NCI-H1105 treated with DMSO at 0.1 percent for 48 hours (cell line): ENCODE results near the gene LRRIQ1.
A peak's percentile ranks its signal among the peaks of the same experiment; 100 is the strongest.
"Not testable (repeated sequence)": the region's sequence is repeated elsewhere in the genome, so short reads cannot be mapped to it uniquely, and the experiment has no call there.

Experiments used
- DNase-seq: peaks from one replicate; lab custom pipeline; 2025; lab: John Stamatoyannopoulos, UW

Gene LRRIQ1

GRCh38 chr12:85036234-85036707 is at the start of gene LRRIQ1, which contains the start of gene TSPAN19:
LRRIQ1 (plus strand) TSS chr12:85036351; CDS start chr12:85038177, 1,826 bp downstream.
TSPAN19 (minus strand) TSS chr12:85036277; CDS start chr12:85029946, 6,331 bp downstream.
- peak; percentile 97 for DNase-seq

GRCh38 chr12:84986586-84986985 is 49.6 kb upstream of the LRRIQ1 start:
- DNase-seq = peak; percentile 16

GRCh38 chr12:84994426-84994825 is 41.7 kb upstream of the LRRIQ1 start:
- peak; percentile 44 for DNase-seq

GRCh38 chr12:84995641-84996040 is 40.5 kb upstream of the LRRIQ1 start:
- DNase-seq = no peak

GRCh38 chr12:84996759-84997158 is 39.4 kb upstream of the LRRIQ1 start:
- no peak for DNase-seq

- DNase-seq = no peak
Measured at GRCh38 chr12:84998341-84998740, 37.8 kb upstream of the LRRIQ1 start.

- DNase-seq = no peak
Measured at GRCh38 chr12:85000729-85001128, 35.4 kb upstream of the LRRIQ1 start.

GRCh38 chr12:85002778-85003296 is 33.3 kb upstream of the LRRIQ1 start:
- DNase-seq = no peak

- no peak for DNase-seq
Measured at GRCh38 chr12:85004204-85004603, 31.9 kb upstream of the LRRIQ1 start.

- DNase-seq = not testable (repeated sequence)
Measured at GRCh38 chr12:85005047-85005446, 31.1 kb upstream of the LRRIQ1 start.

- DNase-seq = no peak
Measured at GRCh38 chr12:85005615-85006014, 30.5 kb upstream of the LRRIQ1 start.

- no peak for DNase-seq
Measured at GRCh38 chr12:85006206-85006605, 29.9 kb upstream of the LRRIQ1 start.

- DNase-seq = no peak
Measured at GRCh38 chr12:85007836-85008235, 28.3 kb upstream of the LRRIQ1 start.

- DNase-seq = no peak
Measured at GRCh38 chr12:85016413-85016812, 19.7 kb upstream of the LRRIQ1 start.

GRCh38 chr12:85017133-85017532 is 19.0 kb upstream of the LRRIQ1 start:
- no peak for DNase-seq

- peak; percentile 29 for DNase-seq
Measured at GRCh38 chr12:85017618-85018017, 18.5 kb upstream of the LRRIQ1 start.

- no peak for DNase-seq
Measured at GRCh38 chr12:85018098-85018497, 18.1 kb upstream of the LRRIQ1 start.

- peak; percentile 69 for DNase-seq
Measured at GRCh38 chr12:85029456-85029855, 6.7 kb upstream of the LRRIQ1 start.

- DNase-seq = peak; percentile 49
Measured at GRCh38 chr12:85036733-85037132, 582 bp downstream of the LRRIQ1 start.

- DNase-seq = no peak
Measured at GRCh38 chr12:85041395-85041794, 5.2 kb downstream of the LRRIQ1 start.

GRCh38 chr12:85043829-85044228 is 7.7 kb downstream of the LRRIQ1 start:
- DNase-seq = no peak

- DNase-seq = peak; percentile 45
Measured at GRCh38 chr12:85057370-85057963, 21.3 kb downstream of the LRRIQ1 start.

GRCh38 chr12:85058339-85058738 is 22.2 kb downstream of the LRRIQ1 start:
- DNase-seq = no peak

GRCh38 chr12:85059594-85059993 is 23.4 kb downstream of the LRRIQ1 start:
- DNase-seq = no peak
